H9 (cell line): ENCODE measurements around the gene GABBR2. TPM values are rescaled to one million over a fixed set of nuclear protein-coding genes. Genes with fewer than 3 reads are reported as not detected.

Experiments used
- DNase-seq: peaks from one replicate; pipeline ENCODE4 v3.0.0-alpha.2; 2017
- H2AFZ ChIP-seq: one replicate; pipeline ENCODE4 v1.6.1; 2013; ENCODE audit warnings: mild to moderate bottlenecking, low read length, control low read depth, moderate library complexity
- H2AK5ac ChIP-seq: 2 replicates; pipeline ENCODE4 v1.6.1; 2013; ENCODE audit warnings: low read length, control low read depth, mixed read lengths; ENCODE audit not compliant: insufficient read length
- H2BK120ac ChIP-seq: one replicate; pipeline ENCODE4 v1.6.1; 2013; ENCODE audit warnings: low read depth, mild to moderate bottlenecking, low read length, control low read depth, inconsistent platforms; ENCODE audit not compliant: poor library complexity, severe bottlenecking
- H2BK12ac ChIP-seq: 2 replicates; pipeline ENCODE4 v1.6.1; 2013; ENCODE audit warnings: low read length, control low read depth, mixed read lengths, low read depth; ENCODE audit not compliant: insufficient read length
- H2BK15ac ChIP-seq: 2 replicates; pipeline ENCODE4 v1.6.1; 2013; ENCODE audit warnings: low read depth, low read length, control low read depth
- H2BK20ac ChIP-seq: one replicate; pipeline ENCODE4 v1.6.1; 2013; ENCODE audit warnings: low read depth, mild to moderate bottlenecking, low read length, control low read depth, inconsistent platforms; ENCODE audit not compliant: poor library complexity, severe bottlenecking
- H2BK5ac ChIP-seq: 2 replicates; pipeline ENCODE4 v1.6.1; 2013; ENCODE audit warnings: low read length, control low read depth, mixed read lengths; ENCODE audit not compliant: insufficient read length
- H3K14ac ChIP-seq: 2 replicates; pipeline ENCODE4 v1.6.1; 2013; ENCODE audit warnings: low read length, control low read depth; ENCODE audit not compliant: insufficient read depth
- H3K18ac ChIP-seq: 2 replicates; pipeline ENCODE4 v1.6.1; 2013; ENCODE audit warnings: low read depth, mild to moderate bottlenecking, mixed read lengths, low read length, control low read depth; ENCODE audit not compliant: insufficient read length
- H3K23ac ChIP-seq: 2 replicates; pipeline ENCODE4 v1.6.1; 2013; ENCODE audit warnings: low read length, control low read depth, mixed read lengths, low read depth; ENCODE audit not compliant: insufficient read length
- H3K23me2 ChIP-seq: 2 replicates; pipeline ENCODE4 v1.6.1; 2013; ENCODE audit warnings: low read depth, mild to moderate bottlenecking, mixed read lengths, low read length, control low read depth; ENCODE audit not compliant: insufficient read length, poor library complexity, severe bottlenecking
- H3K27ac ChIP-seq: 2 replicates; pipeline ENCODE4 v1.5.1; 2013; ENCODE audit warnings: low read length, control low read depth, mixed read lengths, low read depth; ENCODE audit not compliant: insufficient read length
- H3K27me3 ChIP-seq: 2 replicates; pipeline ENCODE4 v1.6.1; 2013; ENCODE audit warnings: low read length, control low read depth, inconsistent platforms; ENCODE audit not compliant: insufficient read depth
- H3K4ac ChIP-seq: 2 replicates; pipeline ENCODE4 v1.6.1; 2013; ENCODE audit warnings: low read depth, mild to moderate bottlenecking, control low read depth, inconsistent platforms, low read length, moderate library complexity
- H3K4me1 ChIP-seq: 2 replicates; pipeline ENCODE4 v1.6.1; 2013; ENCODE audit warnings: low read length, control low read depth, inconsistent platforms; ENCODE audit not compliant: insufficient read depth
- H3K4me2 ChIP-seq: 2 replicates; pipeline ENCODE4 v1.6.1; 2013; ENCODE audit warnings: low read length, control low read depth, mixed read lengths; ENCODE audit not compliant: insufficient read length, insufficient read depth
- H3K56ac ChIP-seq: 2 replicates; pipeline ENCODE4 v1.6.1; 2013; ENCODE audit warnings: low read depth, mild to moderate bottlenecking, mixed read lengths, low read length, control low read depth; ENCODE audit not compliant: insufficient read length
- H3K79me1 ChIP-seq: 2 replicates; pipeline ENCODE4 v1.6.1; 2013; ENCODE audit warnings: low read depth, mild to moderate bottlenecking, moderate library complexity, low read length, control low read depth, inconsistent platforms; ENCODE audit not compliant: insufficient read depth, poor library complexity, severe bottlenecking
- H3K79me2 ChIP-seq: 2 replicates; pipeline ENCODE4 v1.6.1; 2013; ENCODE audit warnings: low read length, control low read depth, inconsistent platforms; ENCODE audit not compliant: insufficient read depth
- H3K9ac ChIP-seq: 2 replicates; pipeline ENCODE4 v1.6.1; 2013; ENCODE audit warnings: low read length, control low read depth, mixed read lengths; ENCODE audit not compliant: insufficient read length; ENCODE audit errors: extremely low read depth
- H3K9me3 ChIP-seq: one replicate; pipeline ENCODE4 v1.6.1; 2013; ENCODE audit warnings: low read depth, low read length, inconsistent platforms; ENCODE audit not compliant: control insufficient read depth
- H3T11ph ChIP-seq: one replicate; pipeline ENCODE4 v1.6.1; 2013; ENCODE audit warnings: mild to moderate bottlenecking, low read length, control low read depth, inconsistent platforms
- H4K20me1 ChIP-seq: one replicate; pipeline ENCODE4 v1.6.1; 2013; ENCODE audit not compliant: control insufficient read depth, insufficient read length, insufficient read depth
- H4K5ac ChIP-seq: 2 replicates; pipeline ENCODE4 v1.6.1; 2013; ENCODE audit warnings: low read depth, mild to moderate bottlenecking, mixed read lengths, low read length, control low read depth; ENCODE audit not compliant: insufficient read length
- H4K8ac ChIP-seq: replicated peaks from 2 replicates; pipeline ENCODE4 v1.6.1; 2013; ENCODE audit warnings: low read length, control low read depth, mixed read lengths, low read depth; ENCODE audit not compliant: insufficient read length
- H4K91ac ChIP-seq: 2 replicates; pipeline ENCODE4 v1.6.1; 2013; ENCODE audit warnings: low read depth, mild to moderate bottlenecking, moderate library complexity, mixed read lengths, low read length, control low read depth; ENCODE audit not compliant: insufficient read length
- H3K27ac Mint-ChIP-seq, 3 experiments: 2 replicates in 2 of 3; 3 replicates in 1 of 3; pipeline ENCODE4 v1.8.0; 2020 to 2021; ENCODE audit warnings: mixed read lengths in 3 of 3, mild to moderate bottlenecking in 1 of 3, moderate library complexity in 1 of 3
- H3K27me3 Mint-ChIP-seq: 2 replicates; pipeline ENCODE4 v1.8.0; 2021; ENCODE audit warnings: low read depth, mild to moderate bottlenecking, moderate library complexity, mixed read lengths
- H3K36me3 Mint-ChIP-seq, 3 experiments: 2 replicates in 2 of 3; 3 replicates in 1 of 3; pipeline ENCODE4 v1.8.0; 2020 to 2021; ENCODE audit warnings: low read depth in 3 of 3, mixed read lengths in 3 of 3; ENCODE audit not compliant: insufficient read depth in 1 of 3
- H3K4me1 Mint-ChIP-seq, 2 experiments: 2 replicates each; pipeline ENCODE4 v1.8.0; 2020; ENCODE audit warnings: mixed read lengths in 2 of 2
- H3K4me3 Mint-ChIP-seq, 2 experiments: 2 replicates in 1 of 2; 3 replicates in 1 of 2; pipeline ENCODE4 v1.8.0; 2020 to 2021; ENCODE audit warnings: mild to moderate bottlenecking in 2 of 2, mixed read lengths in 2 of 2, moderate library complexity in 1 of 2
- H3K9me3 Mint-ChIP-seq, 2 experiments: 2 replicates in 1 of 2; 3 replicates in 1 of 2; pipeline ENCODE4 v1.8.0; 2020; ENCODE audit warnings: mild to moderate bottlenecking in 2 of 2, mixed read lengths in 2 of 2, moderate library complexity in 1 of 2
- CTCF ChIP-seq: fragments of 200-600 bp; sonication (generic); conservative IDR thresholded peaks from 3 replicates; pipeline ENCODE4 v1.8.0; 2021; ENCODE audit warnings: antibody characterized with exemption, mild to moderate bottlenecking
- WGBS: extraction: QIAGEN DNeasy Blood & Tissue Kit; methylation state at CpG from one replicate; pipeline ENCODE4 v1.1.7; 2013; ENCODE audit warnings: missing lambda C conversion rate, low lambda C conversion rate, mixed read lengths; ENCODE audit not compliant: insufficient read length; ENCODE audit errors: extremely low coverage; 5-methylcytosine and 5-hydroxymethylcytosine counted together
- total RNA-seq: library from RNA; stranded (reverse); gene quantifications from 2 replicates; pipeline ENCODE4 v1.2.1, GENCODE V29; 2021

GABBR2 gene
- total RNA-seq, 1 experiment from 2014 or later, result 0.66 TPM

GRCh38 chr9:98530275-98530674 lies 178.5 kb downstream of the GABBR2 start:
- Histone ChIP-seq H2BK12ac (no peak overlapping the region), H3K4ac (no peak overlapping the region), H3K23me2 (no peaks in the 10 kb centered on the region), H2BK5ac (no peak overlapping the region), H3K18ac (no peak overlapping the region), H3K4me2 (no peak overlapping the region), H2BK15ac (no peak overlapping the region), H2AK5ac (no peak overlapping the region), H3K9ac (no peak overlapping the region), H2BK120ac (no peak overlapping the region), H4K91ac (no peak overlapping the region), H3K9me3 (no peaks in the 10 kb centered on the region), H2BK20ac (no peak overlapping the region), H3K79me2 (no peaks in the 10 kb centered on the region), H3K23ac (no peak overlapping the region), H4K8ac (no peak overlapping the region), H3K79me1 (no peaks in the 10 kb centered on the region), H3T11ph (no peak overlapping the region), H2AFZ (no peak overlapping the region), H3K14ac (no peak overlapping the region), H3K27me3 (no peaks in the 10 kb centered on the region), H4K20me1 (no peaks in the 10 kb centered on the region), H4K5ac (no peak overlapping the region), H3K4me1 (no peaks in the 10 kb centered on the region), H3K56ac (no peak overlapping the region), H3K27ac (no peak overlapping the region)
- no CpG with 5 or more reads among the region's 8 CpGs for WGBS
- no peaks in the 10 kb centered on the region for H3K36me3 Mint-ChIP-seq
- no peak overlapping the region for H3K4me3 Mint-ChIP-seq
- DNase-seq, result no peak
- H3K27ac Mint-ChIP-seq, result no peak overlapping the region
- H3K27me3 Mint-ChIP-seq, result peaks cover 13% of the 10 kb centered on the region
- H3K4me1 Mint-ChIP-seq, result no peaks in the 10 kb centered on the region
- no peak for TF ChIP-seq CTCF
- no peaks in the 10 kb centered on the region for H3K9me3 Mint-ChIP-seq
